HL-60 (cell line): ENCODE measurements around the gene XPA.

Experiments
- DNase-seq, 2 experiments: peaks; one replicate each; pipeline ENCODE4 v3.0.0-alpha.2; 2010 to 2020; ENCODE audit warnings: low read depth in 1 of 2, low spot score in 1 of 2
- H3K27ac ChIP-seq: fragments of 250-450 bp; sonication (Bioruptor Pico); replicated peaks from 2 replicates; pipeline ENCODE4 v1.5.1; 2020; ENCODE audit warnings: mild to moderate bottlenecking, moderate library complexity
- H3K27me3 ChIP-seq: fragments of 250-450 bp; sonication (Bioruptor Pico); 2 replicates; pipeline ENCODE4 v1.5.1; 2021; ENCODE audit warnings: mild to moderate bottlenecking, moderate library complexity; ENCODE audit not compliant: insufficient read depth, poor library complexity, severe bottlenecking
- H3K4me3 ChIP-seq: replicated peaks from 2 replicates; pipeline ENCODE4 v1.5.1; 2011; ENCODE audit warnings: mild to moderate bottlenecking, control low read depth, low read length; ENCODE audit not compliant: insufficient read depth
- GABPA ChIP-seq: IDR thresholded peaks from 2 replicates; pipeline ENCODE4 v1.6.1; 2012; ENCODE audit warnings: low read depth
- POLR2AphosphoS5 ChIP-seq: IDR thresholded peaks from 2 replicates; pipeline ENCODE4 v1.6.1; 2012; ENCODE audit warnings: low read depth
- SPI1 ChIP-seq: IDR thresholded peaks from 2 replicates; pipeline ENCODE4 v1.6.1; 2012; ENCODE audit warnings: low read depth, mild to moderate bottlenecking, borderline replicate concordance
- TF ChIP-seq, protein P1 (sequence below): IDR thresholded peaks from one replicate; pipeline ENCODE4 v1.5.1; 2011; ENCODE audit warnings: low read length, control low read depth, inconsistent platforms; ENCODE audit not compliant: insufficient read depth
- TF ChIP-seq, protein P2 (sequence below): IDR thresholded peaks from 2 replicates; pipeline ENCODE4 v1.6.1; 2012; ENCODE audit warnings: low read depth; ENCODE audit not compliant: insufficient replicate concordance

XPA gene

DNA sequence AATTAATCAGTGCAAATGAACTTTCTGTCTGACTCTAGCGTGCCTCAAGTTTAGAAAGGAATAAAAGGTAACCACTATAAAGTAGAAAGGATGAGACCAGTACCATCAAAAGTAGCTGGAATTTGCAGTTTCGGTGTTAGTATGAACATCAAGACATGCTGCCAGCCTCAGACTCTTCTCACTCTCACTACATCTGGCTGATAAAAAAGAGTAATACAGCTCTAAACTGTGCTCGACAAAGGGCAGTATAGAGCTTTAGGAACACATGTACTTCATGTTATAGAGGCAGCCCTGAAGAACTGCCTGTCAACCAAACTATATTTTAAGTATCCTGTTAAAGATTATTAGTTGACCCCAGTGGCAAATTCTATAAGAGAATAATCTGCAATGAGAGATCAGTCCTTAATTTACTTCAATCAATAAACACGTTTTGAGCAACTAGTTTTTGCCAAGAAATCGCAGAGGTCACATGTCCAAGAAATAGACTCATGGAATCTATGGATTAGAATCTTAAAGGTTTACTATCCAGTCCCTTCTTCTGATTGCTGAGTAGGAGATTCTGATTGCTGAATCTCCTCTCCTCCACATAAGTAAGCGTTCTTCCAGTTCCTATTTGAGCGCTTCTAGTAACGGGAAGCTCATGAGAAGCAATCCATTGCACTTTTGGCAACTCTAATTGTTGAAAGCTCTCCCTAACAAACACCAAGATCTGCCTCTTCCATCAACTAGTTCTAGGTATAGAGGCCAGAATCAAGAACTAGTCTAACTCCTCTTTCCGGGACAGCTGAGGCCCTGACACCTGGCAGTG lies 941 bp downstream of the XPA start:
- Histone ChIP-seq H3K27me3 (no peaks in the 10 kb centered on the region), H3K4me3 (peak overlapping the region; percentile 77), H3K27ac (peak overlapping the region; percentile 68)
- TF ChIP-seq POLR2AphosphoS5 (no peak), GABPA (no peak), SPI1 (no peak)
- TF ChIP-seq, protein P1, sequence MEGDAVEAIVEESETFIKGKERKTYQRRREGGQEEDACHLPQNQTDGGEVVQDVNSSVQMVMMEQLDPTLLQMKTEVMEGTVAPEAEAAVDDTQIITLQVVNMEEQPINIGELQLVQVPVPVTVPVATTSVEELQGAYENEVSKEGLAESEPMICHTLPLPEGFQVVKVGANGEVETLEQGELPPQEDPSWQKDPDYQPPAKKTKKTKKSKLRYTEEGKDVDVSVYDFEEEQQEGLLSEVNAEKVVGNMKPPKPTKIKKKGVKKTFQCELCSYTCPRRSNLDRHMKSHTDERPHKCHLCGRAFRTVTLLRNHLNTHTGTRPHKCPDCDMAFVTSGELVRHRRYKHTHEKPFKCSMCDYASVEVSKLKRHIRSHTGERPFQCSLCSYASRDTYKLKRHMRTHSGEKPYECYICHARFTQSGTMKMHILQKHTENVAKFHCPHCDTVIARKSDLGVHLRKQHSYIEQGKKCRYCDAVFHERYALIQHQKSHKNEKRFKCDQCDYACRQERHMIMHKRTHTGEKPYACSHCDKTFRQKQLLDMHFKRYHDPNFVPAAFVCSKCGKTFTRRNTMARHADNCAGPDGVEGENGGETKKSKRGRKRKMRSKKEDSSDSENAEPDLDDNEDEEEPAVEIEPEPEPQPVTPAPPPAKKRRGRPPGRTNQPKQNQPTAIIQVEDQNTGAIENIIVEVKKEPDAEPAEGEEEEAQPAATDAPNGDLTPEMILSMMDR: no peak
- TF ChIP-seq, protein P2, sequence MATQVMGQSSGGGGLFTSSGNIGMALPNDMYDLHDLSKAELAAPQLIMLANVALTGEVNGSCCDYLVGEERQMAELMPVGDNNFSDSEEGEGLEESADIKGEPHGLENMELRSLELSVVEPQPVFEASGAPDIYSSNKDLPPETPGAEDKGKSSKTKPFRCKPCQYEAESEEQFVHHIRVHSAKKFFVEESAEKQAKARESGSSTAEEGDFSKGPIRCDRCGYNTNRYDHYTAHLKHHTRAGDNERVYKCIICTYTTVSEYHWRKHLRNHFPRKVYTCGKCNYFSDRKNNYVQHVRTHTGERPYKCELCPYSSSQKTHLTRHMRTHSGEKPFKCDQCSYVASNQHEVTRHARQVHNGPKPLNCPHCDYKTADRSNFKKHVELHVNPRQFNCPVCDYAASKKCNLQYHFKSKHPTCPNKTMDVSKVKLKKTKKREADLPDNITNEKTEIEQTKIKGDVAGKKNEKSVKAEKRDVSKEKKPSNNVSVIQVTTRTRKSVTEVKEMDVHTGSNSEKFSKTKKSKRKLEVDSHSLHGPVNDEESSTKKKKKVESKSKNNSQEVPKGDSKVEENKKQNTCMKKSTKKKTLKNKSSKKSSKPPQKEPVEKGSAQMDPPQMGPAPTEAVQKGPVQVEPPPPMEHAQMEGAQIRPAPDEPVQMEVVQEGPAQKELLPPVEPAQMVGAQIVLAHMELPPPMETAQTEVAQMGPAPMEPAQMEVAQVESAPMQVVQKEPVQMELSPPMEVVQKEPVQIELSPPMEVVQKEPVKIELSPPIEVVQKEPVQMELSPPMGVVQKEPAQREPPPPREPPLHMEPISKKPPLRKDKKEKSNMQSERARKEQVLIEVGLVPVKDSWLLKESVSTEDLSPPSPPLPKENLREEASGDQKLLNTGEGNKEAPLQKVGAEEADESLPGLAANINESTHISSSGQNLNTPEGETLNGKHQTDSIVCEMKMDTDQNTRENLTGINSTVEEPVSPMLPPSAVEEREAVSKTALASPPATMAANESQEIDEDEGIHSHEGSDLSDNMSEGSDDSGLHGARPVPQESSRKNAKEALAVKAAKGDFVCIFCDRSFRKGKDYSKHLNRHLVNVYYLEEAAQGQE: no peak
- DNase-seq: no peak

DNA sequence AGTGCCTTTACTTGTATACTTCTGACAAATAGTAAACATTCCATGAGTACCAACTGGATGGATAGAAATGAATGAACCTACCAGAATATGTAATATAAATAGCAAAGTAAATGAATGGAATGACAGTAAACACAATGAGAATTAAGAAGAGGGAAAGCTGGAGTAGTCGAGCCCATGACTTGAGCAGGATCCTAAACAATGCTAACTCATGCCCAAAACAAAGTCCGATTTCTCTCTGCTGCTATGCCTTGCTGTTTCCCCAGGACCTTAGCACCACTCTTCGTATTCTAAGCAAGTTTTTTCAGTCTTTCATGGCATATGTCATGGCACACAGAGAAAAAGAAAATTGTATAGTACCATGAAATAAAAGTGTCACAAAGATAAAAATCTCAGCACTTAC lies 1.8 kb downstream of the XPA start:
- H3K27ac ChIP-seq: no peak overlapping the region
- DNase-seq: no peak

DNA sequence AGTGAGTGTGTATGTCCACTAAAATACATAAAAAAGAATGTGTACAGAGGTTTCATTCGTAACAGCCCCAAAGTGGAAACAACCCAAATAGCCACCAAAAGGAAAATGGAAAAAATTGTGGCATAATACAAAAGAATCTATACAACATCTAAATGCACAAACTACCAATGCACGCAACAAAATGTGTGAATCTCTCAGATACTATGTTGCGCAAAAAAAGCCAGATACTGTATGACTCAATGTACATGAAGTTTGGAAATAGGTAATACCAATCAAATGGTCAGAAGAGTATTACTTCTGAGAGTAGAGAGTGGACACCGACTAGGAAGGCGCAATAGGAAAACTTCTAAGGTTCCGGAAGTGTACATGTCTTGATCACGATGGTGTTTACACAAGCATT lies 2.4 kb downstream of the XPA start:
- Histone ChIP-seq H3K27me3 (no peaks in the 10 kb centered on the region), H3K27ac (no peak overlapping the region), H3K4me3 (no peak overlapping the region)
- TF ChIP-seq, protein P1: no peak
- TF ChIP-seq GABPA (no peak), POLR2AphosphoS5 (no peak), SPI1 (no peak)
- TF ChIP-seq, protein P2: no peak
- no peak for DNase-seq

More for the DNA sequence above, 1.8 kb downstream of the XPA start:
- TF ChIP-seq POLR2AphosphoS5: no peak
- no peak for TF ChIP-seq GABPA
- TF ChIP-seq, protein P1: no peak
- TF ChIP-seq, protein P2: no peak
- no peak overlapping the region for H3K4me3 ChIP-seq
- H3K27me3 ChIP-seq: no peaks in the 10 kb centered on the region
